Measurements from ENCODE around the gene ZNF155.

- no peak for TF ChIP-seq CTCF (conservative IDR thresholded peaks at IDR 0.05 in 1 of 2, IDR thresholded peaks at IDR 0.05 in 1 of 2; ENCODE audit: extremely low read depth in 1 of 2, insufficient read depth in 1 of 2, low read depth in 1 of 2, low read length in 2 of 2)
- TF ChIP-seq EZH2 (IDR thresholded peaks at IDR 0.05; ENCODE audit: borderline replicate concordance, low read length): no peak
Observed at GRCh38 chr19:44007473-44007872, 23.5 kb downstream of the ZNF155 start.

Data from mammary epithelial cell (primary cell).